T47D (cell line): ENCODE measurements around the gene SHMT1.
"Not testable (repeated sequence)": the region's sequence is repeated elsewhere in the genome, so short reads cannot be mapped to it uniquely, and the experiment has no call there.

Experiments
- DNase-seq, 2 experiments: peaks; one replicate each; pipeline versions ENCODE4 v3.0.0 to v3.0.0-alpha.2; 2011 to 2012; ENCODE audit warnings: low read depth in 1 of 2, low spot score in 1 of 2
- JUND ChIP-seq: IDR thresholded peaks from 2 replicates; pipeline ENCODE4 v1.6.1; 2012; ENCODE audit warnings: low read depth
- in situ Hi-C: cut with HindIII; loops from 2 replicates; pipeline ENCODE4 v1.10.0; 2016; ENCODE audit warnings: low sequenced_read_pairs, low pct_unique_long_range_greater_than_20kb

The SHMT1 gene

DNA sequence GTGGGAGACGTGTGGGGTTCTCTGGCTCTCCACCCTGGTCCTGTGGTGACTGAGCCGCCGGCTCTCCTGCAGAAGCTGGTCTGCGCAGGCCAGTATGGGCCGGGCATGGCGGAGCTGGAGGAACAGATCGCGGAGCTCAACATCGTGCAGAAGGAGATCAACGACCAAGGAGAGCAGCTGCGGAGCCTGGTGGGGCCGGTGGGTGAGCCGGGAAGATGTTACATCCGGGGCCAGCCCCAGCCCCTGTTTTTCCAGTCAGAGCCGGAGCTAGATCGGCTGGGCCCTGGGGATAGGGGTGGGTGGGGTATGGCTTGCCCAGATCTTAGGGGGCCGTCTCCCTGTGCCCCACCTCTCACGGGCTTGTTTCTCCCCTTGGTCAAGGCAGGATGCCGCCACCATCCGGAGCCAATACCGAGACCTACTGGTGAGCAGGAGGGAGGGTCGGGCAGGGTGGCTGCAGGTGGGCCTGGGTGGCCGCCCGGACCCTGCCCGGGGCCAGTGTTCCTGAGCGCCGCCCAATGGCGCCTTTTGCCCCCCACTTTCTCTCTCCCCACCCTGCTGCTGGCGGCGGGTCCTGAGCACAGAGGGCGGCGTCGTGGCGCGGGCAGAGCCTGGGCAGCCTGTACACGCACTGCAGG, 19.2 kb upstream of the SHMT1 start:
- no peak for DNase-seq
- in situ Hi-C loops: no loop called here
- no peak for TF ChIP-seq JUND

DNA sequence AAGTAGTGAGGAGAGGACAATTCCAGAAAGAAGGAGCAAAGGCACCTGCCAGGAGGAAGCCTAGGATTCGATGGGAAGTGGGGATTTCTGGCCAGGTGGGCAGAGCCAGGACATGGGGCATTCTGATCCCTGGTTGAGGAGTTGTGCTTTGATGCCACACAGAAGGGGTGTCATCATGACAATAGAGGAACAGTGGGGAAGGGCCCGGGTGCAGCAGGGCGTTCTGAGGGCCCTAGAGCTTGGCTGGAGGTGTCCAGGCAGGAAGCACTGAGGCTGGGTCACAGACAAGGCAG, 18.5 kb upstream of the SHMT1 start:
- DNase-seq: no peak
- TF ChIP-seq JUND: no peak
- in situ Hi-C loops: no loop called here

DNA sequence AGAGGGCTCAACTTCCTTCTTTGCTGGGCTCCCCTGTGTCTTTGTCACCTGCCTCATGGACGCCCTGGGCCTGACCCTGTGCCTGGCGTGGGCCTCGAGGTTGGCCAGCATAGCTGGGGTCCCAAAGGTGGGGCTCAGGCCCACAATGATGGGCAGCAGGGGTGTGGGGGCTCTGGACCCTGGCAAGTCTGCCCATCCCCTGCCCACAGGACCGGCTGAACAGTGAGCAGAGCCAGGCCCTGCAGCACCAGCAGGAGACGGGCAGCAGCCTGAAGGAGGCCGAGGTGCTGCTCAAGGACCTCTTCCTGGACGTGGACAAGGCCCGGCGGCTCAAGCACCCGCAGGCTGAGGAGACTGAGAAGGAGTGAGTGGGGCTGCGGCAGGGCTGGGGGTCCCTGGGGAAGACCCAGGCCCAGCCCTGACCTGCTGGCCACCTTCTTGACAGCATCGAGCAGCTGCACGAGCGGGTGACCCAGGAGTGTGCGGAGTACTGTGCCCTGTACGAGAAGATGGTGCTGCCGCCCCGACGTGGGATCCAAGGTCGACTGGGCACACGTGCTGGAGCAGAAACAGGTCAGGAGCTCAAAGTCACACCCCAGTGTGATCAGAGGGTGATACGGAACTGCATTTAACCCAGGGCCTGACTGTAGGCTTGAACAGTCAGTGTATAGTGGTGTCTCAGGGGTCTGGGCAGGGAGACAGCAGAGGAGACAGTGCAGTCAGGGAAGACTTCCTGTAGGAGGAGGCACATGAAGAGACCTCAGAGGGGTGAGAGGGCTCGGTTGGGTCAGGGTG, 18.0 kb upstream of the SHMT1 start:
- no peak for TF ChIP-seq JUND
- in situ Hi-C loops: no loop called here
- no peak for DNase-seq

DNA sequence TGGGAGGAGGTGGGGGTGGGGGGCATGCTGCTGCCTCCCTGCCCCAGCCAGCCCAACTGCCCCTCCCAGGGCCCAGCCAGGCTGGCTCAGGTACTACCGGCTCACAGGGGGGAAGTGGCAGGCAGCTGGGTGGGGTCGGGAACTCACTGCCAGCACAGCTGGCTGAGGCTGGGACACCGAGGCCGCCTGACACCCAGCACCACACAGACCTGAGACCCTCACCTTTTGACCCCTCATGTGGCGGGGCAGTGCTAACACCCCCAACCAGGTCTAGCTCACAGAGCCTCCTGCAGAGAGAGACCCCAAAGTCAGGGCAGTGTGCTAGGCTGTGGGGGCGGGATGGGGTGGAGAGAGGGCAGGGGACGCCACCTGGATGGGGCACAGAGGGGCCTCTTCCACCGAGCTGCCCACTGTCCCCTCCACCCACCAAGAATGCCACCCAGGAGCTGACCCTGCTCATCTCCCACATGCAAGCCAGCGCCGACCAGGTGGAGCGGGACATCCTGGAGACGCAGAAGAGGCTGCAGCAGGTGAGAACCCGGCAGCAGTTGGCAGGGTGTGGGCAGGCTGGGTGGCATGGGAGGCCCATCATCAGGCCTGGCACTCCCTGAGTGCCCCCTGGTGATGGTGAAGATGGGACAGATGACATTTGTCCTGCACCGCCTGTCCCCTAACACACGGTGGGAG, 17.3 kb upstream of the SHMT1 start:
- in situ Hi-C loops: no loop called here
- DNase-seq: no peak

DNA sequence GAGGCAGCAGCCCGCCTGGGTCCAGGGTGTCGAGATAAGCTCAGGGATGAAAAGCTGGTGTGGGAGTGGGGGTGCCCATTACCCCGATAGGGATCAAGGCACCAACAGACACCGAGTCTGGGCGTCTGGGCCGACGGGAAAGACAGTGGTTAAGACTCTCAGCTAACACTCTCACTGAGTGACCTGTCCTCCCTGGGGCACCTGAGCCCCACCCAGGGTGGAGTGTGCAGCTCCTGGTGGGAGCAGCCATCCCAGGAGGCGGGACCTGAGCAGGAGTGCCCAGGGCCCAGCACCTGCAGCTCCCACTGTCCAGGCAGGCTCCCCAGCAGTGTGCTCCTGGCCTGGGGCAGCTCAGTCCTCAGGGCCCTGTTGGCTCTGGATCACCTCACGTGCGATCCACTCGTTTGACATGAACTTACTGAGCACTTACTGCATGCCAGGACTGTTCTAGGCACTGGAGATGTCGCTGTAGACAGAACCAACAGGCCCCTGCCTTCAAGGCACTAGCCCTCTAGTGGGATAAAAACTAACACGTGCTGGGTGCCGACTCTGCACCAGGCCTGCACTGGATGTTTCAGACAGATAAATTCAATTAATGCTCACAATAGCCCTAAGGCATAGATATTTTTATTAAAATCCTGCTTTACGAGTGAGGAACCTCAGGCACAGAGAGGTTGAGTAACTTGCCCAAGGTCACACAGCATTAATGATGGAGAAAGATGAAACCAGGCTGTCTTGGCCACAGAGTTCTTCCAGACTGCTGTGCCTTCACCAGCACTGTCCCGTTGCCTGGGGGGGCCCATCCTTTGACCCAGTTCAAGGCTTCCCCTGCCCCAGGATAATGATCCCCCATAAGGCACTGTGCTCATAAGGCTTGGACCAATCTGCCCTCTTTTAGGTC, 16.1 kb upstream of the SHMT1 start:
- in situ Hi-C loops: no loop called here
- no peak for DNase-seq
- TF ChIP-seq JUND: no peak

More for the DNA sequence above, 17.3 kb upstream of the SHMT1 start:
- no peak for TF ChIP-seq JUND

DNA sequence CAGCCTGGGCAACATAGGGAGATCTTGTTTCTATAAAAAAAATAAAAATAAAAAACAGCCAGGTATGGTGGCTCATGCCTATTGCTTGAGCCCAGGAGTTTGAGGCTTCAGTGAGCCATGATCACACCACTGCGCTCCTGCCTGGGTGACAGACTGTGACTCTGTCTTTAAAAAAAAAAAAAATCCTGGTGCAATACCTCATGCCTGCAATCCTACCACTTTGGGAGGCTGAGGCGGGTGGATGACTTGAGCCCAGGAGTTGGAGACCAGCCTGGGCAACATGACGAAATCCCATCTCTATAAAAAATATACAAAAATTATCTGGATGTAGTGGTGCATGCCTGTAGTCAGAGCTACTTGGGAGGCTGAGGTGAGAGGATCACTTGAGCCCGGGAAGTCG, 15.3 kb upstream of the SHMT1 start:
- DNase-seq, in situ Hi-C loops: not testable (repeated sequence)

DNA sequence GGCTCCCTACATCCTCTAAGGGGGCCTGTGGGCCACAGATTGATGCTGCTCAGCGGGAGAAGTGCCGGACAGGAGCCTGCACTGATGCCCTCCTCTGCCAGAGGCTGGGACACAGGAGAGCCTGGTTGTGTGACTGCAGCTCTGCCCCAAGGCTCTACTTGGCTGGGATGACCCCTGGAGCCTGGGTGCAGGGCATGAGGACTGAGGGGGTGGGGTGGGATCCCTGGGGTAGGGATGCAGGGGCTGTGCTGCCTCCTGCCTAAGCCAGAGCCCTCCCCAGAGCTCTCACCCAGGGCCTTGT, 14.8 kb upstream of the SHMT1 start:
- DNase-seq: peak in 1 of 2 experiments; percentile 32
- no peak for TF ChIP-seq JUND
- in situ Hi-C loops: no loop called here

DNA sequence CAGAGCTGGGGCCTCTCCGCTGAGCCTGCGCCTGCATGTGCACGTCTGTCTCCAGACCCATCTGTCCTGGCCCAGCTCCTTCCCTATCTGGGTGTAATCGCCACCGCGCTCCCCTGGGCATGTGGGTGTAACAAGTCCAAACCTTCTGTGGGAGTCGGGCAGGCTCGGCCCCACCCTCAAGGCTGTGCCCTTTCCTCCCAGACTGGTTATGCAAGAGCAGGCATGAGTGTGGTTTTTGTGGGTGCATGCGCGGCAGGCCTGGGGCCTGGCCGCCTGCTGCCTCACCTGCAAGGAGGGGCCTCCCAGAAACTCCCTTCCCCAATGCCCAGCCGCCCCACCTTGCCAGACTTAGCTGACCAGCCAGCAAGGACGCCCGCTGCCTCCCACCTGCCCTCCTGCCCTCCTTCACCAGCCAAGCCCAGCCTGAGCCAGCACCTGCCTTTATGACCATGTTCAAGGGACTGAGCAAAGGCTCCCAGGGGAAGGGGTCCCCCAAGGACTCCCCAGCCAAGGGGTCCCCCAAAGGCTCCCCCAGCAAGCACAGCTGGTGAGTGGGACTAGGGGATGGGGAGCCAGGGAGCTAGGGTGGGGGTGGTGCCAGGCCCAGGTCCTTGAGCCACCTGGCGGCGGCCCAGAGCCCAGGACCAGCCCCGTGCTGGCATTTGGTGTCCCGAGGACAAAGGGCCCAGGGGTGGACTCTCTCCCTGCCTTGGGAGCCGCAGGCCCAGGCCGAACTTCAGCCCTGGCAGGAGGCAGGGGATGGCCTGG, 14.3 kb upstream of the SHMT1 start, which contains the start of gene EVPLL:
EVPLL (plus strand) TSS at position 342 of the 768 bp plus-strand sequence. CDS start 3,160 bp downstream, outside the sequence.
- in situ Hi-C loops: no loop called here
- DNase-seq: peak; percentile 68 to 97
- TF ChIP-seq JUND: no peak

DNA sequence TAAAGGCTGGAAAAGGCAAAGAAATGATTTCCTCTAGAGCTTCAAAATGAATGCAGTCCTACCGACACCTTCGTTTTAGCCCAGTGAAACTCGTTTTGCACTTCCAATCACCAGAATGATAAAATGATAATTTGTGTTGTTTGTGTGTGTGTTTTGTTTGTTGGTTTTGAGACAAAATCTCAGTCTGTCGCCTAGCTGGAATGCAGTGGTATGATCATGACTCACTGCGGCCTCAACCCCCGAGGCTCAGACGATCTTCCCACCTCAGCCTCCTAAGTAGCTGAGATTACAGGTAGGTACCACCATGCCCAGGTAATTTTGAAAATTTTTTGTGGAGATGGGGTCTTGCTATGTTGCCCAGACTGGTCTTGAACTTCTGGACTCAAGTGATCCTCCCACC, 10.9 kb upstream of the SHMT1 start:
- in situ Hi-C loops: no loop called here

DNA sequence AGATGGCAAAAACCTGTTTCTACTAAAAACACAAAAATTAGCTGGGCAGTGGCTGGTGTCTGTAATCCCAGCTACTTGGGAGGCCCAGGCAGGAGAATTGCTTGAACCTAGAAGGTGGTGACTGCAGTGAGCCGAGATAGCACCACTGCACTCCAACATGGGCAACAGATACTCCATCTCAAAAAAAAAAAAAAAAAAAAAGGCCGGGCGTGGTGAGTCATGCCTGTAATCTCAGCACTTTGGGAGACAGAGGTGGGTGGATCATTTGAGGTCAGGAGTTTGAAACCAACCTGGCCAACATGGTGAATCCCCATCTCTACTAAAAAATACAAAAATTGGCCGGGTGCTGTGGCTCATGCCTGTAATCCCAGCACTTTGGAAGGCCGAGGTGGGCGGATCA, 9.8 kb upstream of the SHMT1 start:
- DNase-seq, in situ Hi-C loops: not testable (repeated sequence)

More for the DNA sequence above, 10.9 kb upstream of the SHMT1 start:
- peak; percentile 73; the same call in 1 of the 2 replicates for TF ChIP-seq JUND
- peak in 1 of 2 experiments; percentile 81 for DNase-seq

- in situ Hi-C loops: no loop called here
- no peak for TF ChIP-seq JUND
- DNase-seq: no peak
Observed at GRCh38 chr17:18371455-18371854, 8.1 kb upstream of the SHMT1 start.

DNA sequence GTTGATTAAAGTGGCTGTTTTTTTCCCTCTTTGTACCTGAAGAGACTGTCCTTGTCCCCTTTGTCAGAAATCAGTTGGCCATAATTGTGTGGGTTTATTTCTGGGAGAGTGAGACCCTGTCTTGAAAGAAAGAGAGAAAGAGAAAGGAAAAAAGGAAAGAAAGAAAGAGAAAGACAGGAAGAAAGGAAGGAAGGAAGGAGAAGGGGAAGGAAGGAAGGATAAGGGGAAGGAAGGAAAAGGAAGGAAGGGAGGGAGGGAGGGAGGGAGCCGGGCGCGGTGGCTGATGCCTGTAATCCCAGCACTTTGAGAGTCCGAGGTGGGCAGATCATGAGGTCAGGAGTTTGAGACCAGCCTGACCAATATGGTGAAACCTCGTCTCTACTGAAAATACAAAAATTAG, 7.4 kb upstream of the SHMT1 start:
- in situ Hi-C loops: no loop called here
- no peak for DNase-seq
- TF ChIP-seq JUND: no peak
